Lower lobe of right lung (tissue), 2 donors: ENCODE data around the gene BMAL1. TPM values are rescaled to one million over a fixed set of nuclear protein-coding genes. Genes with fewer than 3 reads are reported as not detected.

Source experiments
- ATAC-seq, 2 donors: fragments of 200-7000 bp; cut with Tn5 transposase; one replicate each; pipeline ENCODE4 v1.9.1; 2020 to 2022; ENCODE audit warnings: mild to moderate bottlenecking in 2 of 2, moderate library complexity in 2 of 2
- DNase-seq: peaks from one replicate; pipeline ENCODE4 v3.0.0-alpha.2; 2020
- H3K27ac ChIP-seq: fragments of 200-600 bp; one replicate; pipeline ENCODE4 v1.8.0; 2022
- H3K27me3 ChIP-seq: fragments of 200-600 bp; one replicate; pipeline ENCODE4 v1.8.0; 2022; ENCODE audit warnings: low read depth
- H3K36me3 ChIP-seq: fragments of 200-600 bp; one replicate; pipeline ENCODE4 v1.8.0; 2022; ENCODE audit warnings: mild to moderate bottlenecking
- H3K4me1 ChIP-seq: fragments of 200-600 bp; one replicate; pipeline ENCODE4 v1.8.0; 2022
- H3K4me3 ChIP-seq: fragments of 200-600 bp; one replicate; pipeline ENCODE4 v1.8.0; 2022; ENCODE audit warnings: mild to moderate bottlenecking
- H3K9me3 ChIP-seq: fragments of 200-600 bp; one replicate; pipeline ENCODE4 v1.8.0; 2022
- intact Hi-C: fragments of 100-400 bp; cut with DNase I; formaldehyde crosslinking; loops from one replicate; pipeline ENCODE4 v1.11.0; 2022
- total RNA-seq: library from RNA; stranded (reverse); fragmentation: NEBNext Ultra II Directional; extraction: Animal tissue kit (Norgen Biotek cat#: 25700); gene quantifications from one replicate; pipeline ENCODE4 v1.2.1, GENCODE V29; 2021
- TF ChIP-seq, protein P1 (sequence below): fragments of 200-600 bp; IDR thresholded peaks from one replicate; pipeline ENCODE4 v1.8.0; 2022; ENCODE audit warnings: antibody characterized with exemption, mild to moderate bottlenecking
- donor health status: DM: no; HTN: yes; CAD: no; lungs with severe emphysema.

The BMAL1 gene
- total RNA-seq, 1 donor from 2014 or later: 25.2 TPM

GRCh38 chr11:13291800-13292199 lies 14.2 kb downstream of the BMAL1 start:
- TF ChIP-seq, protein P1, sequence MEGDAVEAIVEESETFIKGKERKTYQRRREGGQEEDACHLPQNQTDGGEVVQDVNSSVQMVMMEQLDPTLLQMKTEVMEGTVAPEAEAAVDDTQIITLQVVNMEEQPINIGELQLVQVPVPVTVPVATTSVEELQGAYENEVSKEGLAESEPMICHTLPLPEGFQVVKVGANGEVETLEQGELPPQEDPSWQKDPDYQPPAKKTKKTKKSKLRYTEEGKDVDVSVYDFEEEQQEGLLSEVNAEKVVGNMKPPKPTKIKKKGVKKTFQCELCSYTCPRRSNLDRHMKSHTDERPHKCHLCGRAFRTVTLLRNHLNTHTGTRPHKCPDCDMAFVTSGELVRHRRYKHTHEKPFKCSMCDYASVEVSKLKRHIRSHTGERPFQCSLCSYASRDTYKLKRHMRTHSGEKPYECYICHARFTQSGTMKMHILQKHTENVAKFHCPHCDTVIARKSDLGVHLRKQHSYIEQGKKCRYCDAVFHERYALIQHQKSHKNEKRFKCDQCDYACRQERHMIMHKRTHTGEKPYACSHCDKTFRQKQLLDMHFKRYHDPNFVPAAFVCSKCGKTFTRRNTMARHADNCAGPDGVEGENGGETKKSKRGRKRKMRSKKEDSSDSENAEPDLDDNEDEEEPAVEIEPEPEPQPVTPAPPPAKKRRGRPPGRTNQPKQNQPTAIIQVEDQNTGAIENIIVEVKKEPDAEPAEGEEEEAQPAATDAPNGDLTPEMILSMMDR: no peak
- Histone ChIP-seq H3K27me3 (no peaks in the 10 kb centered on the region), H3K9me3 (no peaks in the 10 kb centered on the region), H3K27ac (no peak overlapping the region), H3K4me1 (peaks cover 23% of the 10 kb centered on the region), H3K4me3 (no peak overlapping the region), H3K36me3 (no peaks in the 10 kb centered on the region)
- no peak for ATAC-seq
- no peak for DNase-seq
- intact Hi-C loops: no loop called here

- intact Hi-C loops: no loop called here
- TF ChIP-seq, protein P1: no peak
Observed at GRCh38 chr11:13292970-13293369, 15.4 kb downstream of the BMAL1 start.

GRCh38 chr11:13294178-13294577 lies 16.6 kb downstream of the BMAL1 start:
- peaks cover 37% of the 10 kb centered on the region for H3K4me1 ChIP-seq
- TF ChIP-seq, protein P1: no peak
- no peaks in the 10 kb centered on the region for H3K9me3 ChIP-seq
- DNase-seq (no peak), ATAC-seq (no peak)
- no peaks in the 10 kb centered on the region for H3K27me3 ChIP-seq
- intact Hi-C loops: no loop called here
- H3K36me3 ChIP-seq: no peaks in the 10 kb centered on the region
- H3K27ac ChIP-seq: no peak overlapping the region
- H3K4me3 ChIP-seq: no peak overlapping the region

More at GRCh38 chr11:13292970-13293369, 15.4 kb downstream of the BMAL1 start:
- Histone ChIP-seq H3K27me3 (no peaks in the 10 kb centered on the region), H3K36me3 (no peaks in the 10 kb centered on the region), H3K4me3 (no peak overlapping the region), H3K27ac (no peak overlapping the region), H3K9me3 (no peaks in the 10 kb centered on the region), H3K4me1 (peaks cover 32% of the 10 kb centered on the region)
- DNase-seq (no peak), ATAC-seq (no peak)

DNA sequence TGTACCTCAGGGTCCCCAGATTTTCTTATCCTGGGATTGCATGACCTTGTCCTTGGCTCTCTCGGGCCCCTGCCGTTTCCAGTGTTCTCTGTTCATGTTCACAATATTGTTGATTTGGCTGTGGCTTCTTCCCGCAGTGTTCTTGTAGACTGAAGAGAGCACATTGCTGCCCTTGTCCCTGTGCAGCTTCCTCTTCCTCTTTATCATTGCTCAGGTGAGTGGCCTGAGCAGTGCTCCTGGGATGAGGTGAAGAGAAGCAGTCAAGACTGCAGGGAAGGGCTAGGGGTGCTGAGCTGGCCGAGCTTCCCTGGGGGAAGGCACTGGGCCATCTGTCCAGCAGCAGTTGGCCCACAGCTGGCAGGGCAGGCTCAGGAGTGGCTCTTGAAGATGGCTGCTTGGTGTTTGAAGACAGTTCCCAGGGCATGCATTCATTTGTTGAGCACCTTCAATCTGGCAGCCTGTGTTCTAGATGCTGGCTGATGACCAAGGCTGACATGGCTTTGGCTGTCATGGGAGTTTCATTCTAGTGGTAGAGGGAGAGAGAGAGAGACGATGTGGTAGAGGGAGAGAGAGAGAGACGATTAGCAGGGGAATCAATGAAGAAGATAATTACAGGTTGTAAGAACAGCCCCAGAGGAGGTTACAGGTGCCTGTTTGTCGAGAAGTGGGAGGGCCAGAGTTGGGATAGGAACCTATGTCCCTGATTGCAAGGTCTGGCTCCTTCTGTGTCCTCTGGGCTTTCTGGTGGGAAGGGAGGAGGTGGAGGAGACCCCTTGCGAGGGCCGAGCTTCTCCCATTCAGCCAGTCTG lies 17.4 kb downstream of the BMAL1 start:
- Histone ChIP-seq H3K27ac (no peak overlapping the region), H3K4me3 (no peak overlapping the region), H3K27me3 (no peaks in the 10 kb centered on the region), H3K9me3 (no peaks in the 10 kb centered on the region), H3K4me1 (peaks cover 38% of the 10 kb centered on the region), H3K36me3 (no peaks in the 10 kb centered on the region)
- DNase-seq: no peak
- TF ChIP-seq, protein P1: no peak
- no peak for ATAC-seq
- intact Hi-C loops: no loop called here

GRCh38 chr11:13297308-13297916 lies 19.8 kb downstream of the BMAL1 start:
- Histone ChIP-seq H3K27me3 (no peaks in the 10 kb centered on the region), H3K27ac (peak overlapping the region; percentile 1), H3K9me3 (no peaks in the 10 kb centered on the region), H3K4me3 (no peak overlapping the region), H3K4me1 (peaks cover 46% of the 10 kb centered on the region), H3K36me3 (no peaks in the 10 kb centered on the region)
- DNase-seq (no peak), ATAC-seq (no peak)
- intact Hi-C loops: no loop called here
- TF ChIP-seq, protein P1: no peak
